AG04450 (cell line): Measurements from ENCODE around the gene MET. TPM values are rescaled to one million over a fixed set of nuclear protein-coding genes. Genes with fewer than 3 reads are reported as not detected.
"Not testable (repeated sequence)": the region's sequence is repeated elsewhere in the genome, so short reads cannot be mapped to it uniquely, and the experiment has no call there.

ENCODE experiments used
- CTCF ChIA-PET: fragments of 300-600, 350-600 bp; formaldehyde crosslinking; extraction: SDS; loops from one replicate; lab custom pipeline; 2022; ENCODE audit warnings: antibody characterized with exemption, inconsistent platforms; lab: Charles Lee
- POLR2A ChIA-PET: fragments of 350-600 bp; formaldehyde crosslinking; extraction: SDS; loops from one replicate; lab custom pipeline; 2021; ENCODE audit warnings: antibody characterized with exemption, inconsistent platforms; lab: Yijun Ruan, JAX
- DNase-seq: peaks from one replicate; pipeline ENCODE4 v3.0.0-alpha.2; 2011; ENCODE audit warnings: low read depth, low spot score
- H3K27ac ChIP-seq: one replicate; pipeline ENCODE4 v1.5.1; 2012; ENCODE audit warnings: low read depth, low read length, control low read depth
- H3K27me3 ChIP-seq: one replicate; pipeline ENCODE4 v1.6.0; 2012; ENCODE audit warnings: low read length; ENCODE audit not compliant: control insufficient read depth, insufficient read depth
- H3K4me3 ChIP-seq: 2 replicates; pipeline ENCODE4 v1.5.1; 2011; ENCODE audit warnings: mild to moderate bottlenecking, low read depth, low read length, control low read depth
- H3K9me3 ChIP-seq: 2 replicates; pipeline ENCODE4 v1.5.1; 2012; ENCODE audit warnings: low read length; ENCODE audit not compliant: control insufficient read depth, insufficient read depth
- CTCF ChIP-seq: IDR thresholded peaks from 2 replicates; pipeline ENCODE4 v1.5.1; 2011; ENCODE audit warnings: low read depth, low read length, control low read depth, inconsistent platforms
- polyA plus RNA-seq: library from polyadenylated mRNA; depleted of rRNA; stranded (reverse); fragments of >200 nt; gene quantifications from 2 replicates; pipeline ENCODE4 v1.2.3, GENCODE V29; 2011

Gene MET
- polyA plus RNA-seq, 1 experiment: 20.8 TPM

- H3K27me3 ChIP-seq: no peaks in the 10 kb centered on the region
- no peak for DNase-seq
- H3K4me3 ChIP-seq: no peak overlapping the region
- no peaks in the 10 kb centered on the region for H3K9me3 ChIP-seq
- TF ChIP-seq CTCF: no peak
- no peak overlapping the region for H3K27ac ChIP-seq
- ChIA-PET POLR2A (no interaction called here), CTCF (interaction anchor here (1.0 kb wide), 1 partner anchor 26 kb away, joined by 3 read pairs; no protein-coding TSS in a partner anchor)
These were observed 69.8 kb downstream of the MET start for GRCh38 chr7:116741625-116742316.

- Histone ChIP-seq H3K27ac (no peak overlapping the region), H3K9me3 (no peaks in the 10 kb centered on the region), H3K4me3 (no peak overlapping the region), H3K27me3 (no peaks in the 10 kb centered on the region)
- no peak for DNase-seq
- POLR2A ChIA-PET: no interaction called here
- CTCF ChIA-PET: interaction anchor here (1.0 kb wide), 1 partner anchor 25 kb away, joined by 3 read pairs; no protein-coding TSS in a partner anchor
- TF ChIP-seq CTCF: no peak
These were observed 70.6 kb downstream of the MET start for GRCh38 chr7:116742641-116743040.

GRCh38 chr7:116743835-116744234, 71.8 kb downstream of the MET start:
- DNase-seq, CTCF ChIA-PET, H3K4me3 ChIP-seq, H3K27ac ChIP-seq, POLR2A ChIA-PET, H3K9me3 ChIP-seq, H3K27me3 ChIP-seq: not testable (repeated sequence)

- H3K27me3 ChIP-seq, CTCF ChIA-PET, H3K4me3 ChIP-seq, POLR2A ChIA-PET, H3K9me3 ChIP-seq, H3K27ac ChIP-seq, DNase-seq: not testable (repeated sequence)
These were observed 74.4 kb downstream of the MET start for GRCh38 chr7:116746388-116746787.

GRCh38 chr7:116751070-116751469, 79.1 kb downstream of the MET start:
- H3K27me3 ChIP-seq, DNase-seq, H3K4me3 ChIP-seq, POLR2A ChIA-PET, H3K27ac ChIP-seq, H3K9me3 ChIP-seq, CTCF ChIA-PET: not testable (repeated sequence)

GRCh38 chr7:116752305-116753074, 80.5 kb downstream of the MET start:
- H3K9me3 ChIP-seq: peaks cover 4% of the 10 kb centered on the region; the same call in 1 of the 2 replicates
- ChIA-PET POLR2A (no interaction called here), CTCF (no interaction called here)
- H3K27me3 ChIP-seq: no peaks in the 10 kb centered on the region
- H3K27ac ChIP-seq: no peak overlapping the region
- no peak overlapping the region for H3K4me3 ChIP-seq
- no peak for DNase-seq
- TF ChIP-seq CTCF: no peak
